Ishikawa (cell line): ENCODE results near the gene LHPP.

Source experiments
- CREB1 ChIP-seq: IDR thresholded peaks from 2 replicates; pipeline ENCODE4 v1.6.1; 2012; ENCODE audit warnings: low read depth
- MAX ChIP-seq: IDR thresholded peaks from 2 replicates; pipeline ENCODE4 v1.6.1; 2012
- TEAD4 ChIP-seq: IDR thresholded peaks from 2 replicates; pipeline ENCODE4 v1.6.1; 2012

GRCh38 chr10:124497196-124497881 lies 35.7 kb downstream of the LHPP start:
- TF ChIP-seq TEAD4, result no peak
- no peak for TF ChIP-seq CREB1
- no peak for TF ChIP-seq MAX
